ENCODE results near the gene CHL1.

The CHL1 gene

GRCh38 chr3:425079-425478, 228.5 kb downstream of the CHL1 start:
- no peak overlapping the region for H3K27ac ChIP-seq
- TF ChIP-seq CTCF (conservative IDR thresholded peaks at IDR 0.05) (no peak), ZFX (IDR thresholded peaks at IDR 0.05) (no peak)

GRCh38 chr3:426072-426471, 229.5 kb downstream of the CHL1 start:
- no peak overlapping the region for H3K27ac ChIP-seq
- TF ChIP-seq ZFX (IDR thresholded peaks at IDR 0.05), result no peak
- no peak for TF ChIP-seq CTCF (conservative IDR thresholded peaks at IDR 0.05)

- no peak for TF ChIP-seq ZFX (IDR thresholded peaks at IDR 0.05)
- no peak for TF ChIP-seq CTCF (conservative IDR thresholded peaks at IDR 0.05)
- H3K27ac ChIP-seq, result no peak overlapping the region
Measured at GRCh38 chr3:427128-427527, 230.6 kb downstream of the CHL1 start.

GRCh38 chr3:430186-430585, 233.6 kb downstream of the CHL1 start:
- no peak for TF ChIP-seq CTCF (conservative IDR thresholded peaks at IDR 0.05)
- TF ChIP-seq ZFX (IDR thresholded peaks at IDR 0.05), result no peak
- no peak overlapping the region for H3K27ac ChIP-seq

GRCh38 chr3:435161-435560, 238.6 kb downstream of the CHL1 start:
- no peak overlapping the region for H3K27ac ChIP-seq
- TF ChIP-seq CTCF (conservative IDR thresholded peaks at IDR 0.05), result no peak
- TF ChIP-seq ZFX (IDR thresholded peaks at IDR 0.05), result no peak

- no peak overlapping the region for H3K27ac ChIP-seq
- no peak for TF ChIP-seq CTCF (conservative IDR thresholded peaks at IDR 0.05)
- no peak for TF ChIP-seq ZFX (IDR thresholded peaks at IDR 0.05)
Measured at GRCh38 chr3:436053-436452, 239.5 kb downstream of the CHL1 start.

- TF ChIP-seq CTCF (conservative IDR thresholded peaks at IDR 0.05) (no peak), ZFX (IDR thresholded peaks at IDR 0.05) (no peak)
- no peak overlapping the region for H3K27ac ChIP-seq
Measured at GRCh38 chr3:440826-441225, 244.3 kb downstream of the CHL1 start.

Data from C4-2B (cell line).